Keratinocyte (primary cell): ENCODE data around the gene ROR2.

ENCODE experiments used
- CTCF ChIP-seq, 3 experiments: IDR thresholded peaks in 1 of 3; conservative IDR thresholded peaks in 1 of 3; optimal IDR thresholded peaks in 1 of 3; 2 replicates in 2 of 3; 3 replicates in 1 of 3; pipeline versions ENCODE3 to v1.5.1; 2011; ENCODE audit warnings: low read length in 3 of 3, mild to moderate bottlenecking in 3 of 3, moderate library complexity in 2 of 3, control low read depth in 1 of 3, inconsistent platforms in 1 of 3; ENCODE audit not compliant: insufficient read depth in 2 of 3; ENCODE audit errors: extremely low read depth in 1 of 3
- EZH2 ChIP-seq: IDR thresholded peaks from one replicate; pipeline ENCODE4 v1.6.1; 2012; ENCODE audit warnings: inconsistent platforms, mild to moderate bottlenecking, low read length, moderate library complexity

- no peak for TF ChIP-seq CTCF (optimal IDR thresholded peaks at IDR 0.05 in 1 of 3, IDR thresholded peaks at IDR 0.05 in 1 of 3, conservative IDR thresholded peaks at IDR 0.05 in 1 of 3; ENCODE audit: extremely low read depth in 1 of 3, insufficient read depth in 2 of 3, low read length in 3 of 3)
- no peak for TF ChIP-seq EZH2
Observed at GRCh38 chr9:91768977-91769916, 180.8 kb downstream of the ROR2 start.
